GM23338 (cell line): Measurements from ENCODE around the gene ATR. TPM values are rescaled to one million over a fixed set of nuclear protein-coding genes. Genes with fewer than 3 reads are reported as not detected.

Source experiments
- ATAC-seq: fragments of 200-7000 bp; cut with Tn5 transposase; 3 replicates; pipeline ENCODE4 v1.9.1; 2020
- DNase-seq: peaks from one replicate; pipeline ENCODE4 v3.0.0-alpha.2; 2015; ENCODE audit warnings: low spot score
- H2AFZ ChIP-seq: fragments of 200-600 bp; sonication (generic); 2 replicates; pipeline ENCODE4 v1.8.0; 2016; ENCODE audit warnings: antibody characterized with exemption, mild to moderate bottlenecking, moderate library complexity
- H3F3A ChIP-seq: fragments of 200-600 bp; sonication (generic); replicated peaks from 2 replicates; pipeline ENCODE4 v1.8.0; 2017; ENCODE audit warnings: antibody characterized with exemption, mixed run types, low read depth
- H3K27ac ChIP-seq: fragments of 200-600 bp; sonication (generic); 2 replicates; pipeline ENCODE4 v1.6.1; 2016; ENCODE audit warnings: low read depth
- H3K27me3 ChIP-seq: fragments of 200-600 bp; sonication (generic); 2 replicates; pipeline ENCODE4 v1.8.0; 2016; ENCODE audit warnings: mild to moderate bottlenecking, mixed run types, moderate library complexity; ENCODE audit not compliant: insufficient read depth
- H3K36me3 ChIP-seq: fragments of 200-600 bp; sonication (generic); 2 replicates; pipeline ENCODE4 v1.8.0; 2016; ENCODE audit warnings: mild to moderate bottlenecking; ENCODE audit not compliant: insufficient read depth
- H3K4me1 ChIP-seq: fragments of 200-600 bp; sonication (generic); 2 replicates; pipeline ENCODE4 v1.8.0; 2016; ENCODE audit warnings: mild to moderate bottlenecking, moderate library complexity; ENCODE audit not compliant: insufficient read depth
- H3K4me2 ChIP-seq: fragments of 200-600 bp; sonication (generic); 2 replicates; pipeline ENCODE4 v1.7.1; 2017; ENCODE audit warnings: mixed run types
- H3K4me3 ChIP-seq: fragments of 200-600 bp; sonication (generic); 2 replicates; pipeline ENCODE4 v1.6.1; 2016; ENCODE audit warnings: mixed run types
- H3K79me2 ChIP-seq: fragments of 200-600 bp; sonication (generic); replicated peaks from 2 replicates; pipeline ENCODE4 v1.8.0; 2017; ENCODE audit warnings: mild to moderate bottlenecking; ENCODE audit not compliant: insufficient read depth
- H3K9me2 ChIP-seq: fragments of 200-600 bp; sonication (generic); 2 replicates; pipeline ENCODE4 v1.8.0; 2017; ENCODE audit not compliant: insufficient read depth
- H4K20me1 ChIP-seq: fragments of 200-600 bp; sonication (generic); replicated peaks from 2 replicates; pipeline ENCODE4 v1.8.0; 2017; ENCODE audit warnings: mild to moderate bottlenecking; ENCODE audit not compliant: insufficient read depth
- H3K27ac Mint-ChIP-seq: 2 replicates; pipeline ENCODE4 v1.8.0; 2020; ENCODE audit warnings: inconsistent platforms, mild to moderate bottlenecking, moderate library complexity, mixed read lengths
- H3K27me3 Mint-ChIP-seq: 3 replicates; pipeline ENCODE4 v1.8.0; 2022; ENCODE audit warnings: low read depth, mild to moderate bottlenecking, moderate library complexity, mixed read lengths, inconsistent platforms; ENCODE audit not compliant: insufficient read depth, poor library complexity
- H3K36me3 Mint-ChIP-seq: 3 replicates; pipeline ENCODE4 v1.8.0; 2021; ENCODE audit warnings: low read depth, mild to moderate bottlenecking, inconsistent platforms, moderate library complexity, mixed read lengths
- H3K4me1 Mint-ChIP-seq: 3 replicates; pipeline ENCODE4 v1.8.0; 2020; ENCODE audit warnings: mild to moderate bottlenecking, inconsistent platforms, mixed read lengths
- H3K4me3 Mint-ChIP-seq: 3 replicates; pipeline ENCODE4 v1.8.0; 2021; ENCODE audit warnings: moderate library complexity, mild to moderate bottlenecking, inconsistent platforms, mixed read lengths
- H3K9me3 Mint-ChIP-seq: 3 replicates; pipeline ENCODE4 v1.8.0; 2020; ENCODE audit warnings: moderate library complexity, mild to moderate bottlenecking, inconsistent platforms, mixed read lengths
- CREB1 ChIP-seq: fragments of 250-450 bp; sonication (Bioruptor Pico); IDR thresholded peaks from 2 replicates; pipeline ENCODE4 v1.5.0; 2020; ENCODE audit warnings: low read depth, mild to moderate bottlenecking, moderate library complexity
- EZH2 ChIP-seq: fragments of 200-600 bp; sonication (generic); IDR thresholded peaks from one replicate; pipeline ENCODE4 v1.8.0; 2017; ENCODE audit warnings: antibody characterized with exemption, mild to moderate bottlenecking, low read depth; ENCODE audit not compliant: unreplicated experiment
- EZH2phosphoT487 ChIP-seq: fragments of 200-600 bp; sonication (generic); IDR thresholded peaks from one replicate; pipeline ENCODE4 v1.8.1; 2018; ENCODE audit warnings: antibody characterized with exemption; ENCODE audit not compliant: unreplicated experiment
- JUNB ChIP-seq: IDR thresholded peaks from one replicate; pipeline ENCODE4 v1.6.1; 2016; ENCODE audit warnings: antibody characterized with exemption; ENCODE audit not compliant: unreplicated experiment
- NANOG ChIP-seq: IDR thresholded peaks from 2 replicates; pipeline ENCODE4 v1.6.1; 2016; ENCODE audit warnings: antibody characterized with exemption, borderline replicate concordance
- POLR2AphosphoS5 ChIP-seq: IDR thresholded peaks from 2 replicates; pipeline ENCODE4 v1.6.1; 2016; ENCODE audit warnings: antibody characterized with exemption, low read depth
- STAT1 ChIP-seq: IDR thresholded peaks from one replicate; pipeline ENCODE4 v1.6.1; 2016; ENCODE audit warnings: antibody characterized with exemption; ENCODE audit not compliant: unreplicated experiment
- ZNF114 ChIP-seq: fragments of 250-450 bp; sonication (Bioruptor Pico); IDR thresholded peaks from 2 replicates; pipeline ENCODE4 v1.5.0; 2020; ENCODE audit warnings: mild to moderate bottlenecking, moderate library complexity
- ZNF331 ChIP-seq: fragments of 250-450 bp; sonication (Bioruptor Pico); IDR thresholded peaks from 2 replicates; pipeline ENCODE4 v1.5.0; 2020; ENCODE audit warnings: low read depth, mild to moderate bottlenecking, moderate library complexity
- polyA plus RNA-seq: library from polyadenylated mRNA; unstranded; fragments of >200 nt; fragmentation: Nextera tagmentation; extraction: Ambion mirVana; gene quantifications from 2 replicates; pipeline ENCODE4 v1.2.1, GENCODE V29; 2016
- total RNA-seq: library from RNA; depleted of rRNA; stranded (reverse); fragments of >200 nt; shearing (Covaris generic); gene quantifications from 2 replicates; pipeline ENCODE4 v1.2.3, GENCODE V29; 2014
- TF ChIP-seq, protein P1 (sequence below): fragments of 250-450 bp; sonication (Bioruptor Pico); IDR thresholded peaks from 2 replicates; pipeline ENCODE4 v1.5.0; 2020; ENCODE audit warnings: mild to moderate bottlenecking, moderate library complexity
- TF ChIP-seq, protein P2 (sequence below), 2 experiments: fragments of 200-600 bp in 1 of 2; sonication (generic) in 1 of 2; conservative IDR thresholded peaks; 2 replicates each; pipeline versions ENCODE4 v1.5.1 to v1.6.1; 2016 to 2017; ENCODE audit warnings: antibody characterized with exemption in 2 of 2, low read depth in 2 of 2, mild to moderate bottlenecking in 2 of 2, moderate library complexity in 1 of 2
- TF ChIP-seq, protein P3 (sequence below): IDR thresholded peaks from one replicate; pipeline ENCODE4 v1.6.1; 2018; ENCODE audit warnings: antibody characterized with exemption; ENCODE audit not compliant: unreplicated experiment
- TF ChIP-seq, protein P4 (sequence below): IDR thresholded peaks from 2 replicates; pipeline ENCODE4 v1.6.1; 2016; ENCODE audit warnings: antibody characterized with exemption

Gene ATR
- total and polyA plus RNA-seq, 2 experiments from 2014 or later: 29.7 to 39.1 TPM

DNA sequence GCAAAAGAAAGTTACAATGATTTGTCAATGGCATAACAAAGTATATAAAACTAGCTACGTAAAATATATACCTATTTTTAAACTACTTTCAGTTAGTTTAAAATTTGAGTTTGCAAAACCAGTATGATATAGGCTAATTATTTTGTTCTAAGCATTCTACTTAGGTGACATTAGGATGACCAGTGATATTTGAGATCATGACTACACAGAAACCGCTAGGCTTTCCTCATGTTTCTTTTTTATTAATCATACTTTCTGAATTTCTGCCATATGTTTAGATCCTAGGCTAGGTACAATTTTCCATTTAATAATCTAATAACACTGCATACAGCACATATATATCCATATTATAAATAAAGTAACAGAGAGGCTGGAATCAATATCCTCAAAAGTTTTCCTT is 78.3 kb downstream of the ATR start:
- no peak for TF ChIP-seq EZH2
- no peak for TF ChIP-seq JUNB
- TF ChIP-seq ZNF331 (CRISPR knock-in tag): no peak
- TF ChIP-seq, protein P1, sequence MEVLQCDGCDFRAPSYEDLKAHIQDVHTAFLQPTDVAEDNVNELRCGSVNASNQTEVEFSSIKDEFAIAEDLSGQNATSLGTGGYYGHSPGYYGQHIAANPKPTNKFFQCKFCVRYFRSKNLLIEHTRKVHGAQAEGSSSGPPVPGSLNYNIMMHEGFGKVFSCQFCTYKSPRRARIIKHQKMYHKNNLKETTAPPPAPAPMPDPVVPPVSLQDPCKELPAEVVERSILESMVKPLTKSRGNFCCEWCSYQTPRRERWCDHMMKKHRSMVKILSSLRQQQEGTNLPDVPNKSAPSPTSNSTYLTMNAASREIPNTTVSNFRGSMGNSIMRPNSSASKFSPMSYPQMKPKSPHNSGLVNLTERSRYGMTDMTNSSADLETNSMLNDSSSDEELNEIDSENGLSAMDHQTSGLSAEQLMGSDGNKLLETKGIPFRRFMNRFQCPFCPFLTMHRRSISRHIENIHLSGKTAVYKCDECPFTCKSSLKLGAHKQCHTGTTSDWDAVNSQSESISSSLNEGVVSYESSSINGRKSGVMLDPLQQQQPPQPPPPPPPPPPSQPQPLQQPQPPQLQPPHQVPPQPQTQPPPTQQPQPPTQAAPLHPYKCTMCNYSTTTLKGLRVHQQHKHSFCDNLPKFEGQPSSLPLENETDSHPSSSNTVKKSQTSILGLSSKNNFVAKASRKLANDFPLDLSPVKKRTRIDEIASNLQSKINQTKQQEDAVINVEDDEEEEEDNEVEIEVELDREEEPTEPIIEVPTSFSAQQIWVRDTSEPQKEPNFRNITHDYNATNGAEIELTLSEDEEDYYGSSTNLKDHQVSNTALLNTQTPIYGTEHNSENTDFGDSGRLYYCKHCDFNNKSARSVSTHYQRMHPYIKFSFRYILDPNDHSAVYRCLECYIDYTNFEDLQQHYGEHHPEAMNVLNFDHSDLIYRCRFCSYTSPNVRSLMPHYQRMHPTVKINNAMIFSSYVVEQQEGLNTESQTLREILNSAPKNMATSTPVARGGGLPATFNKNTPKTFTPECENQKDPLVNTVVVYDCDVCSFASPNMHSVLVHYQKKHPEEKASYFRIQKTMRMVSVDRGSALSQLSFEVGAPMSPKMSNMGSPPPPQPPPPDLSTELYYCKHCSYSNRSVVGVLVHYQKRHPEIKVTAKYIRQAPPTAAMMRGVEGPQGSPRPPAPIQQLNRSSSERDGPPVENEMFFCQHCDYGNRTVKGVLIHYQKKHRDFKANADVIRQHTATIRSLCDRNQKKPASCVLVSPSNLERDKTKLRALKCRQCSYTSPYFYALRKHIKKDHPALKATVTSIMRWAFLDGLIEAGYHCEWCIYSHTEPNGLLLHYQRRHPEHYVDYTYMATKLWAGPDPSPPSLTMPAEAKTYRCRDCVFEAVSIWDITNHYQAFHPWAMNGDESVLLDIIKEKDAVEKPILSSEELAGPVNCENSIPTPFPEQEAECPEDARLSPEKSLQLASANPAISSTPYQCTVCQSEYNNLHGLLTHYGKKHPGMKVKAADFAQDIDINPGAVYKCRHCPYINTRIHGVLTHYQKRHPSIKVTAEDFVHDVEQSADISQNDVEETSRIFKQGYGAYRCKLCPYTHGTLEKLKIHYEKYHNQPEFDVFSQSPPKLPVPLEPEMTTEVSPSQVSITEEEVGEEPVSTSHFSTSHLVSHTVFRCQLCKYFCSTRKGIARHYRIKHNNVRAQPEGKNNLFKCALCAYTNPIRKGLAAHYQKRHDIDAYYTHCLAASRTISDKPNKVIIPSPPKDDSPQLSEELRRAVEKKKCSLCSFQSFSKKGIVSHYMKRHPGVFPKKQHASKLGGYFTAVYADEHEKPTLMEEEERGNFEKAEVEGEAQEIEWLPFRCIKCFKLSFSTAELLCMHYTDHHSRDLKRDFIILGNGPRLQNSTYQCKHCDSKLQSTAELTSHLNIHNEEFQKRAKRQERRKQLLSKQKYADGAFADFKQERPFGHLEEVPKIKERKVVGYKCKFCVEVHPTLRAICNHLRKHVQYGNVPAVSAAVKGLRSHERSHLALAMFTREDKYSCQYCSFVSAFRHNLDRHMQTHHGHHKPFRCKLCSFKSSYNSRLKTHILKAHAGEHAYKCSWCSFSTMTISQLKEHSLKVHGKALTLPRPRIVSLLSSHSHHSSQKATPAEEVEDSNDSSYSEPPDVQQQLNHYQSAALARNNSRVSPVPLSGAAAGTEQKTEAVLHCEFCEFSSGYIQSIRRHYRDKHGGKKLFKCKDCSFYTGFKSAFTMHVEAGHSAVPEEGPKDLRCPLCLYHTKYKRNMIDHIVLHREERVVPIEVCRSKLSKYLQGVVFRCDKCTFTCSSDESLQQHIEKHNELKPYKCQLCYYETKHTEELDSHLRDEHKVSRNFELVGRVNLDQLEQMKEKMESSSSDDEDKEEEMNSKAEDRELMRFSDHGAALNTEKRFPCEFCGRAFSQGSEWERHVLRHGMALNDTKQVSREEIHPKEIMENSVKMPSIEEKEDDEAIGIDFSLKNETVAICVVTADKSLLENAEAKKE: no peak
- TF ChIP-seq STAT1: no peak
- no peak for TF ChIP-seq ZNF114 (CRISPR knock-in tag)
- TF ChIP-seq CREB1 (CRISPR knock-in tag): no peak
- TF ChIP-seq, protein P2, sequence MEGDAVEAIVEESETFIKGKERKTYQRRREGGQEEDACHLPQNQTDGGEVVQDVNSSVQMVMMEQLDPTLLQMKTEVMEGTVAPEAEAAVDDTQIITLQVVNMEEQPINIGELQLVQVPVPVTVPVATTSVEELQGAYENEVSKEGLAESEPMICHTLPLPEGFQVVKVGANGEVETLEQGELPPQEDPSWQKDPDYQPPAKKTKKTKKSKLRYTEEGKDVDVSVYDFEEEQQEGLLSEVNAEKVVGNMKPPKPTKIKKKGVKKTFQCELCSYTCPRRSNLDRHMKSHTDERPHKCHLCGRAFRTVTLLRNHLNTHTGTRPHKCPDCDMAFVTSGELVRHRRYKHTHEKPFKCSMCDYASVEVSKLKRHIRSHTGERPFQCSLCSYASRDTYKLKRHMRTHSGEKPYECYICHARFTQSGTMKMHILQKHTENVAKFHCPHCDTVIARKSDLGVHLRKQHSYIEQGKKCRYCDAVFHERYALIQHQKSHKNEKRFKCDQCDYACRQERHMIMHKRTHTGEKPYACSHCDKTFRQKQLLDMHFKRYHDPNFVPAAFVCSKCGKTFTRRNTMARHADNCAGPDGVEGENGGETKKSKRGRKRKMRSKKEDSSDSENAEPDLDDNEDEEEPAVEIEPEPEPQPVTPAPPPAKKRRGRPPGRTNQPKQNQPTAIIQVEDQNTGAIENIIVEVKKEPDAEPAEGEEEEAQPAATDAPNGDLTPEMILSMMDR (conservative IDR thresholded peaks at IDR 0.05; ENCODE audit: low read depth in 2 of 2): no peak
- TF ChIP-seq NANOG: no peak
- no peak for TF ChIP-seq POLR2AphosphoS5
- TF ChIP-seq EZH2phosphoT487: no peak
- TF ChIP-seq, protein P3, sequence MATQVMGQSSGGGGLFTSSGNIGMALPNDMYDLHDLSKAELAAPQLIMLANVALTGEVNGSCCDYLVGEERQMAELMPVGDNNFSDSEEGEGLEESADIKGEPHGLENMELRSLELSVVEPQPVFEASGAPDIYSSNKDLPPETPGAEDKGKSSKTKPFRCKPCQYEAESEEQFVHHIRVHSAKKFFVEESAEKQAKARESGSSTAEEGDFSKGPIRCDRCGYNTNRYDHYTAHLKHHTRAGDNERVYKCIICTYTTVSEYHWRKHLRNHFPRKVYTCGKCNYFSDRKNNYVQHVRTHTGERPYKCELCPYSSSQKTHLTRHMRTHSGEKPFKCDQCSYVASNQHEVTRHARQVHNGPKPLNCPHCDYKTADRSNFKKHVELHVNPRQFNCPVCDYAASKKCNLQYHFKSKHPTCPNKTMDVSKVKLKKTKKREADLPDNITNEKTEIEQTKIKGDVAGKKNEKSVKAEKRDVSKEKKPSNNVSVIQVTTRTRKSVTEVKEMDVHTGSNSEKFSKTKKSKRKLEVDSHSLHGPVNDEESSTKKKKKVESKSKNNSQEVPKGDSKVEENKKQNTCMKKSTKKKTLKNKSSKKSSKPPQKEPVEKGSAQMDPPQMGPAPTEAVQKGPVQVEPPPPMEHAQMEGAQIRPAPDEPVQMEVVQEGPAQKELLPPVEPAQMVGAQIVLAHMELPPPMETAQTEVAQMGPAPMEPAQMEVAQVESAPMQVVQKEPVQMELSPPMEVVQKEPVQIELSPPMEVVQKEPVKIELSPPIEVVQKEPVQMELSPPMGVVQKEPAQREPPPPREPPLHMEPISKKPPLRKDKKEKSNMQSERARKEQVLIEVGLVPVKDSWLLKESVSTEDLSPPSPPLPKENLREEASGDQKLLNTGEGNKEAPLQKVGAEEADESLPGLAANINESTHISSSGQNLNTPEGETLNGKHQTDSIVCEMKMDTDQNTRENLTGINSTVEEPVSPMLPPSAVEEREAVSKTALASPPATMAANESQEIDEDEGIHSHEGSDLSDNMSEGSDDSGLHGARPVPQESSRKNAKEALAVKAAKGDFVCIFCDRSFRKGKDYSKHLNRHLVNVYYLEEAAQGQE: no peak
- TF ChIP-seq, protein P4, sequence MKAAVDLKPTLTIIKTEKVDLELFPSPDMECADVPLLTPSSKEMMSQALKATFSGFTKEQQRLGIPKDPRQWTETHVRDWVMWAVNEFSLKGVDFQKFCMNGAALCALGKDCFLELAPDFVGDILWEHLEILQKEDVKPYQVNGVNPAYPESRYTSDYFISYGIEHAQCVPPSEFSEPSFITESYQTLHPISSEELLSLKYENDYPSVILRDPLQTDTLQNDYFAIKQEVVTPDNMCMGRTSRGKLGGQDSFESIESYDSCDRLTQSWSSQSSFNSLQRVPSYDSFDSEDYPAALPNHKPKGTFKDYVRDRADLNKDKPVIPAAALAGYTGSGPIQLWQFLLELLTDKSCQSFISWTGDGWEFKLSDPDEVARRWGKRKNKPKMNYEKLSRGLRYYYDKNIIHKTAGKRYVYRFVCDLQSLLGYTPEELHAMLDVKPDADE: no peak
- no peak overlapping the region for H3K4me3 Mint-ChIP-seq
- no peaks in the 10 kb centered on the region for H3F3A ChIP-seq
- no peak overlapping the region for H3K27ac ChIP-seq
- no peak for ATAC-seq
- no peaks in the 10 kb centered on the region for H3K4me1 ChIP-seq
- H3K79me2 ChIP-seq: no peaks in the 10 kb centered on the region
- no peak for DNase-seq
- H3K27ac Mint-ChIP-seq: no peak overlapping the region
- H3K4me3 ChIP-seq: no peak overlapping the region
- H3K27me3 ChIP-seq: no peaks in the 10 kb centered on the region
- H3K9me2 ChIP-seq: peaks cover 5% of the 10 kb centered on the region; the same call in 1 of the 2 replicates
- H3K4me2 ChIP-seq: no peak overlapping the region
- no peaks in the 10 kb centered on the region; the same call in 2 of the 3 replicates for H3K9me3 Mint-ChIP-seq
- no peak overlapping the region for H2AFZ ChIP-seq
- H3K36me3 ChIP-seq: no peaks in the 10 kb centered on the region
- H3K36me3 Mint-ChIP-seq: peaks cover 25% of the 10 kb centered on the region
- H3K27me3 Mint-ChIP-seq: peaks cover 2% of the 10 kb centered on the region
- no peaks in the 10 kb centered on the region for H4K20me1 ChIP-seq
- H3K4me1 Mint-ChIP-seq: no peaks in the 10 kb centered on the region
